Pancreas (tissue), 10 donors: ENCODE results near the gene SPECC1. TPM values are rescaled to one million over a fixed set of nuclear protein-coding genes. Genes with fewer than 3 reads are reported as not detected.

Experiments used
- ATAC-seq, 4 donors: fragments of 200-7000 bp; cut with Tn5 transposase; one replicate each; pipeline versions ENCODE4 v1.8.0 to v1.9.1; 2020; ENCODE audit warnings: mild to moderate bottlenecking in 4 of 4, moderate library complexity in 4 of 4
- DNase-seq, 6 donors: peaks; one replicate each; pipeline ENCODE4 v3.0.0-alpha.2; 2020
- FAIRE-seq: peaks from 2 replicates; lab custom pipeline; 2012; peaks lifted over from hg19 to GRCh38; lab: Jason Lieb, UNC
- H3K27ac ChIP-seq, 4 donors: fragments of 200-600 bp; sonication (generic); 1 replicate in 3 of 4; 2 replicates in 1 of 4; pipeline versions ENCODE4 v1.5.0 to v1.8.0; 2020
- H3K27me3 ChIP-seq, 4 donors: fragments of 200-600 bp; one replicate each; pipeline ENCODE4 v1.8.0; 2021
- H3K36me3 ChIP-seq, 3 donors: fragments of 200-600 bp; sonication (generic) in 1 of 3; one replicate each; pipeline versions ENCODE4 v1.5.0 to v1.8.0; 2020 to 2021
- H3K4me1 ChIP-seq, 3 donors: fragments of 200-600 bp; one replicate each; pipeline ENCODE4 v1.8.0; 2021
- H3K4me3 ChIP-seq, 4 donors: fragments of 200-600 bp; sonication (generic) in 2 of 4; one replicate each; pipeline versions ENCODE4 v1.5.0 to v1.8.0; 2020 to 2021
- H3K9me3 ChIP-seq, 4 donors: fragments of 200-600 bp; one replicate each; pipeline ENCODE4 v1.8.0; 2021
- WGBS, 2 donors: extraction: QIAGEN DNeasy Blood & Tissue Kit; methylation state at CpG; one replicate each; pipeline ENCODE4 v1.1.7; 2013; 5-methylcytosine and 5-hydroxymethylcytosine counted together
- intact Hi-C, 3 donors: fragments of 100-400 bp; cut with DNase I; formaldehyde crosslinking; loops; one replicate each; pipeline versions ENCODE4 v1.11.1 to v1.14.2; 2022
- polyA plus RNA-seq, 2 donors: library from polyadenylated mRNA; stranded (reverse); fragments of 200-250 nt; gene quantifications; one replicate each; pipeline ENCODE4 v1.2.3, GENCODE V29; 2013
- total RNA-seq, 6 donors: library from RNA; stranded (reverse); fragmentation: NEBNext Ultra II Directional in 4 of 6; extraction: Animal tissue kit (Norgen Biotek cat#: 25700) in 4 of 6; gene quantifications; one replicate each; pipeline versions ENCODE4 v1.2.1 to v1.2.4, GENCODE V29; 2021 to 2023
- TF ChIP-seq, protein P1 (sequence below), 4 donors: fragments of 200-600 bp; sonication (generic) in 3 of 4; IDR thresholded peaks; one replicate each; pipeline versions ENCODE4 v1.5.0 to v1.8.0; 2021; ENCODE audit warnings: antibody characterized with exemption in 4 of 4
- donor health status: healthy with polysubstance abuse.
- donor health status: DM: no; HTN: no; CAD: no; lungs with moderate emphysema.
- donor health status: DM: no; HTN: no; CAD: no.
- donor health status: control.
- donor health status: control.
- donor health status: Bipolar disorder and iron deficiency.
- donor health status: DM: yes; HTN: yes; CAD: no.
- donor health status: DM: no; HTN: no; CAD: no.
- donor health status: DM: no; HTN: no; CAD: no.
- donor health status: DM: yes; HTN: yes; CAD: no.

SPECC1 gene
- total and polyA plus RNA-seq, 8 donors: 5.6 to 22.2 (median 8.1) TPM

DNA sequence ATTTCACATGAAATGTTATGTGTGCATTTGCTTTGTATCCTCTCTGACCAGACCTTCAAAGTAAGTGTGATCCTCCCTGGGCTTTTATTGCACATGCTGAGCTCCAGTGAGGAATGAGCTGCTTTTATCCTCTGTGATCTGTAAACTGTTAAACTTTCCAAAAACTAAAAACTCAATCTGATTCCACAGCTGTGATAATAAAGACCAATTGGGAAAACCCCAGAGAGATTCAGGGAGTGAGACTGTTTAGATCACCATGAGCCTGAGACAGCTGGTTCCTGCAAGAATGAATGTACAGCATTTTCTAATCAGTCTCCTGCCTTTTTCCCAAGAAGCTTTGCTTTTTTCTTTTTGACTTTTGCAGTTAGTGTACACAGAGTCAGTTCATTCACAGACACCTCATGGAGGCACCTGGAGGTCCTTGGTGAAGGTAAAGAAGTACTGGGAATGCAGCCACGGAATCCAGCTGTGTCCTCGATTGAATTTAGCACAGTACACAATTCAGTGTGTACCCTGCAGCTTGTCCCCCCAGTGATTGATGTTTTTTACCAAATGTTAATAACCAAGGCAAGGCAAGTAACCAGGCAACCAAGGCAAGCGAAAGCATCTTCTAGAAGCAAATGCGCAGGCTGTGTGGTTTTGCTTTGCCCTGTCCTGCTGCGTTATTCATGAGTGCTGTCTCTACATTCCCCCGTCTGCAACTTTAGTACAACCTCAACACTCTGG lies 275.6 kb downstream of the SPECC1 start:
- TF ChIP-seq, protein P1, sequence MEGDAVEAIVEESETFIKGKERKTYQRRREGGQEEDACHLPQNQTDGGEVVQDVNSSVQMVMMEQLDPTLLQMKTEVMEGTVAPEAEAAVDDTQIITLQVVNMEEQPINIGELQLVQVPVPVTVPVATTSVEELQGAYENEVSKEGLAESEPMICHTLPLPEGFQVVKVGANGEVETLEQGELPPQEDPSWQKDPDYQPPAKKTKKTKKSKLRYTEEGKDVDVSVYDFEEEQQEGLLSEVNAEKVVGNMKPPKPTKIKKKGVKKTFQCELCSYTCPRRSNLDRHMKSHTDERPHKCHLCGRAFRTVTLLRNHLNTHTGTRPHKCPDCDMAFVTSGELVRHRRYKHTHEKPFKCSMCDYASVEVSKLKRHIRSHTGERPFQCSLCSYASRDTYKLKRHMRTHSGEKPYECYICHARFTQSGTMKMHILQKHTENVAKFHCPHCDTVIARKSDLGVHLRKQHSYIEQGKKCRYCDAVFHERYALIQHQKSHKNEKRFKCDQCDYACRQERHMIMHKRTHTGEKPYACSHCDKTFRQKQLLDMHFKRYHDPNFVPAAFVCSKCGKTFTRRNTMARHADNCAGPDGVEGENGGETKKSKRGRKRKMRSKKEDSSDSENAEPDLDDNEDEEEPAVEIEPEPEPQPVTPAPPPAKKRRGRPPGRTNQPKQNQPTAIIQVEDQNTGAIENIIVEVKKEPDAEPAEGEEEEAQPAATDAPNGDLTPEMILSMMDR (IDR thresholded peaks at IDR 0.05): no peak
- H3K4me3 ChIP-seq: no peak overlapping the region
- FAIRE-seq: no peak
- intact Hi-C loops: no loop called here
- no peaks in the 10 kb centered on the region for H3K9me3 ChIP-seq
- WGBS, 2 donors: 68% methylated on average over 6 of the region's 6 CpGs
- H3K4me1 ChIP-seq: no peaks in the 10 kb centered on the region
- H3K27me3 ChIP-seq: no peaks in the 10 kb centered on the region
- peak in 1 of 4 donors; percentile 29 for ATAC-seq
- no peak overlapping the region for H3K27ac ChIP-seq
- no peak for DNase-seq
- no peaks in the 10 kb centered on the region for H3K36me3 ChIP-seq

DNA sequence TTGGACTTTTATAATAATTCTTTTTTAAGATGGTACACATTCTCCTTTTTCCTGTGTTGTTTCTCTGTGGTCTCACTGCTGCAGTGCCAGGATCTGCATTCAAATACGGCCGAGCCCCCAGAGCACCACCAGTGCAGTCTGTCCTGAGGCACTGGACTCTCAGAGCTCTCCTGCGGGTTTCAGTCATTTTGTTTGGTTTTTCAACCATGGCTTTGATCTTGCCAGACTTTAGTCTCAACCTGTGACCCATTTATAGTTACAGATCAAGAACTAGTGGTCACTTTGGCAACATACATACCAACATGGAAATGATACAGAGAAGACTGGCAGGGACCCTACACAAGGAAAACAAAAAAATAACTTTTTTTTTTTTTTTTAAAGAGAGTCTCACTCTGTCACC lies 280.8 kb downstream of the SPECC1 start:
- Histone ChIP-seq H3K4me1 (no peaks in the 10 kb centered on the region), H3K9me3 (no peaks in the 10 kb centered on the region), H3K27ac (no peak overlapping the region), H3K4me3 (no peak overlapping the region), H3K36me3 (no peaks in the 10 kb centered on the region), H3K27me3 (no peaks in the 10 kb centered on the region)
- no peak for DNase-seq
- no peak for FAIRE-seq
- WGBS, 2 donors: 90 to 94% methylated on average over 3 of the region's 3 CpGs
- no peak for ATAC-seq
- TF ChIP-seq, protein P1 (IDR thresholded peaks at IDR 0.05): no peak
- intact Hi-C loops: no loop called here

DNA sequence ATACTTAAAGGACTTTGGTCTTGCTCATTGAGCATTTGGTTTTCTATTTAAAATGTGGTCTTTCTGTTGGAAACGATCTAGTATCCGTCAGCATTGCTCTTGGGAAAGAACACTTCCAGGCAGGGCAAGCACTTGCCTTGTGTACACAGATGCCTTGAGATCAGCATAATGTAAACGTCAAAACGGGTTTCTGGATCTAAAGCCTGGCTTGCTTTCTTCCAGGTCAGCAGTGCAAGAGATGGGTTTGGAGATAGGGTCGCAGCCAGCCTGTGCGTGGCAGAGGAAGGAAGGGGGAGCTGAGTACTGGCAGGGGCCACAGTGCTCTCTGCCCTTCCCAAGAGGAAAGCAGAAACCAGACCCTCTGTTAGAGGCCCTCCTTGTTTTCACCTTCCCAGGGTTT lies 282.7 kb downstream of the SPECC1 start:
- no peaks in the 10 kb centered on the region for H3K27me3 ChIP-seq
- no peaks in the 10 kb centered on the region for H3K36me3 ChIP-seq
- no peak for FAIRE-seq
- no peaks in the 10 kb centered on the region for H3K9me3 ChIP-seq
- no peak overlapping the region for H3K27ac ChIP-seq
- 61 to 62% methylated on average over 6 of the region's 6 CpGs for WGBS, 2 donors
- intact Hi-C loops: no loop called here
- DNase-seq: no peak
- no peak for ATAC-seq
- H3K4me1 ChIP-seq: no peaks in the 10 kb centered on the region
- TF ChIP-seq, protein P1 (IDR thresholded peaks at IDR 0.05): no peak
- no peak overlapping the region for H3K4me3 ChIP-seq

DNA sequence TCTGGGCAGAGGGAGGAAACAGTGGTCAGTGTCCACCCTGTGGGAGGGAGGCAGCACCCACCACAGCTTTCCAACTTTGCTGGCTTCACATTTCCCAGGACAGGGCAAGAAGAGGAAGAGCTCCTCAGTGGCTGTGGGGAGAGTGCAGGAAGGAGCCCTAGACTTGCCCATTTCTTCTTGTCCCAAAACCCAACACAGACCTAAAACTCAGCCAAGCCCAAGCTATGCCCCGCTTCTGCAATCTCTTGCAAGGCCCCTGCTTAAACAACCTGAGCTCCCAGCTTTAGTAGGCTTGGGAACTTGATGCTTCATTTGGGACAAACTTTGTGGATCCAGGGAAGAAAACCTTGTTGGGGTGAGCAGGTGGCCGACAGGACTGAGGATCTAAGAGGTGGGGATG lies 284.3 kb downstream of the SPECC1 start:
- no peak overlapping the region for H3K4me3 ChIP-seq
- FAIRE-seq: no peak
- DNase-seq: no peak
- TF ChIP-seq, protein P1 (IDR thresholded peaks at IDR 0.05): no peak
- no peak overlapping the region for H3K27ac ChIP-seq
- peaks cover 0 to 3% (median 0%) of the 10 kb centered on the region in 3 donors for H3K36me3 ChIP-seq
- WGBS, 2 donors: 89 to 100% methylated on average over 2 of the region's 2 CpGs
- H3K9me3 ChIP-seq: no peaks in the 10 kb centered on the region
- ATAC-seq: no peak
- no peaks in the 10 kb centered on the region for H3K27me3 ChIP-seq
- no peaks in the 10 kb centered on the region for H3K4me1 ChIP-seq
- intact Hi-C loops: no loop called here

DNA sequence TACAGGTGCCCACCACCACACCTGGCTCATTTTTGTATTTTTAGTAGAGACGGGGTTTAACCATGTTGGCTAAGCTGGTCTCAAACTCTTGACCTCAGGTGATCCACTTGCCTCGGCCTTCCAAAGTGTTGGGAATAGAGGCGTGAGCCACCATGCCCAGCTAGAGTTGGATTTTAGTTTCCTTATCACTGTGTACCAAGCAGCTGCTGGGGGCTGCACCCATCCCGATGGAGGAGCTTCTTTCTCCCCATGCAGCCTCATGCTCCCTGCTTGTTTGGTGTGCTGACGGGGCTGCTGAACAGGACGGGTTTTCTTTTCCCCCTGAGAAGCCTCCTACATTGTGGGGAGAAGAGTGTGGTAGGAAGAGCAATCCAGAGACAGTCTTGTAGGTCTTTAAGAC lies 285.0 kb downstream of the SPECC1 start:
- TF ChIP-seq, protein P1 (IDR thresholded peaks at IDR 0.05): no peak
- FAIRE-seq (no peak), ATAC-seq (no peak), DNase-seq (no peak)
- 93 to 97% methylated on average over 6 of the region's 6 CpGs for WGBS, 2 donors
- no peak overlapping the region for H3K27ac ChIP-seq
- H3K4me3 ChIP-seq: no peak overlapping the region
- H3K9me3 ChIP-seq: no peaks in the 10 kb centered on the region
- H3K36me3 ChIP-seq: peaks cover 0 to 3% (median 0%) of the 10 kb centered on the region in 3 donors
- H3K4me1 ChIP-seq: no peaks in the 10 kb centered on the region
- H3K27me3 ChIP-seq: no peaks in the 10 kb centered on the region
- intact Hi-C loops: no loop called here
